Measurements from ENCODE around the gene NELFA.
"Not testable (repeated sequence)": the region's sequence is repeated elsewhere in the genome, so short reads cannot be mapped to it uniquely, and the experiment has no call there.

NELFA gene

DNA sequence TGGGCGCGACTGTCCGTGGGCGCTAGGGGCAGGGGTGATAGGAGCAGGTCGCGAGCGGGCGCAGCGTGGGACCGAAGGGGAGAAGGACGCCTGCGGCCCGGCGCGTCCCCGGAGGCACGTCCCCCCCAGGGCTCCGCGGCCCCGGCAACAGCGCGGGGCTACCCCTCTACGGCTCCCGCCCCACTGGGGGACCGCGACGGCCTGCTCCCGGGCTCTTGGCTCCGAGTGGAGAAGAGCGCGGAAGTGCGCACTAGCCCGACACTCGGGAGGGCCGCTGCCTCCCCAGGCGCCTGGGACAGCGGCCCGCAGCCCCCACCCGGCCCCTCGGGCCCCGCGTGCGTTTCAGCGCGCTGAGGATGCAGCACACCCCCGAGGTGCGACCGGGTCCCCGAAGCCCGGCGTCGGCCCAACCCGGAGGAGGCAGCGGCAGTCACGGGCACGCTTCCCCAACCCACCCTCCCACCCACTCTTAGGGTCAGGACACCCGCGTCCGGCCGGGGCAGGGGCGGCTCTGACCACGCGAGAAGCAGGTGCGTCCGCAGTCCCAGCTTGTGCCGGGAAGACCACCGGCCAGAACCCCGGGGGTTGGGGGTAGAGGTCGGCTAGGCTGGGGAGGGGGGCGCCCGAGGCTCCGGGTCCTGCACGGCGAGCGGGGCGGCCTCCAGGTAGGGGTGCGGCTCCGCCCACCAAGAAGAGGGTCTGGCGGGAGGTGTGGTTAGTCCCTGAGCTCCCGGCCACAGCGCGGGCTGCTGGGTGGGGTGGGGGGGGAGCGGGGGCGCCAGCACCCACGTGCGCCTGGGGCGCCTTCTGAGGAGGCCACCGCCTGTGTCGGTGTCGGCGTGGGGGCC, 31.8 kb upstream of the NELFA start:
- DNase-seq, result peak; percentile 12

- no peak for DNase-seq
Observed at GRCh38 chr4:2036866-2037265, 28.1 kb upstream of the NELFA start.

DNA sequence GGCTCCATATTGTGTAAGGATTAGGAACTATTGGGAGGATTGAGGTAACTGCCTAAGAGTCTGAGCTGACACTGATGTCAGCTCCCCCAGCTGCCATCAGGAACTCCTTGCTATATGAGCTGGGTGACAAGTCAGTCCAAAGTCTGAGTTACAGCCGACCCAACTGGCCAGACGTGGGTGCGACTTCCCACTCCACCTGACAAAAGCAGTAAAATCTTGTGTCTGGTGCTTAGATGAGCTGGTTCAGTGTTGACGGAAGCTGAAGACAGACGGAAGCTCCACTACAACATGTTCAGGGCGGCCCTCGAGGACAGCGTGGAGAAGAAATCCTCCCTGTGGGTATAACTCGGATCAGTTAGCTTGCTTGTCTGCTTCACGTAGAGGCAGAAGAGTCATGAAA, 27.6 kb upstream of the NELFA start:
- DNase-seq, result no peak

- DNase-seq, result not testable (repeated sequence)
Observed at GRCh38 chr4:2031161-2031560, 22.4 kb upstream of the NELFA start.

- DNase-seq, result not testable (repeated sequence)
Observed at GRCh38 chr4:2027120-2027519, 18.3 kb upstream of the NELFA start.

DNA sequence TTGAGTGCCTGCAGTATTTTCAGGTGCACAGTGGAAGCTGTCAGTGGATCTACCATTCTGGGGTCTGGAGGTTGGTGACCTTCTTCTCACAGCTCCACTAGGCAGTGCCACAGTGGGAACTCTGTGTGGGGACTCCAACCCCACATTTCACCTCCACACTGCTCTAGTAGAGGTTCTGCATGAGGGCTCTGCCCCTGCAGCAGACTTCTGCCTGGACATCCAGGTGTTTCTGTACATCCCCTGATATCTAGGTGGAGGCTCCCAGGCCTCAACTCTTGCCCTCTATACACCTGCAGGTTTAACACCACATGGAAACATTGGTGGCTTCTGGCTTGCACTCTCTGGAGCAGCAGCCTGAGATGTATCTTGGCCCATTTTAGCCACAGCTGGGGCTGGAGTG, 17.0 kb upstream of the NELFA start:
- no peak for DNase-seq

DNA sequence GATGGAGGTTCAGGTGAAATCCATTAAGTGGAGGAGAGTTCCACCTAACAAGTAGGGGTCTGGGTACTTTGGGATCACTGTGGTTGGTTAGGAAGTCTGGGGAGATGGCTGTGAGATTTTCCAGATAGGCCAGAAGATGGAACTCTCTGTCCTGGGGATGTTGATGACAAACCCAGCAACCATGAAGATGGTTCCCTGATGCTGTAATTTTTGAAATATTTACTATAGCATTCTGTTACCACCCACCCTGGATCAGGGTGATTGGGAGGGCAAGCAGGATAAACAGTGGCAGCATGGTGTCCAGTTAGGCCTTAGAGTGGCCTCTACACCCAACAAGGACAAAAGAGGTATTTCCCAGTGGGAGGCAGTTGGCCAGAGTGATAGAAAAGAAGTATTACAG, 15.9 kb upstream of the NELFA start:
- no peak for DNase-seq

- DNase-seq, result not testable (repeated sequence)
Observed at GRCh38 chr4:2021358-2022018, 12.7 kb upstream of the NELFA start.

GRCh38 chr4:2015008-2015407, 6.2 kb upstream of the NELFA start:
- no peak for DNase-seq

DNA sequence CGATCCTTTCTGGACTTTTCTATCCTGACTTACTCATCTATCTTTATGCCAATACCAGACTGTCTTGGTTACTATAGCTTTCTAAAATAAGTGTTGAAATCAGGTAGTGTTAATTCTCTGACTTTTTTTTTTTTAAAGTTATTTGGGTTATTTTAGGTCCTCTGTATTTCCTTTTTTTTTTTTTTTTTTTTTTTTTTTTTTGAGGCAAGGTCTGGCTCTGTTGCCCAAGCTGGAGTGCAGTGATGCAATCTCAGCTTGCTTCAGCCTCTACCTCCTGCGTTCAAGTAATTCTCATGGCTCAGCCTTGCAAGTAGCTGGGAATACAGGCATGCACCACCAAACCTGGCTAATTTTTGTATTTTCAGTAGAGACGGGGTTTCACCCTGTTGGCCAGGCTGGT, 2.8 kb upstream of the NELFA start:
- DNase-seq, result no peak

- DNase-seq, result peak; percentile 59
Observed at GRCh38 chr4:2009651-2010233, 968 bp upstream of the NELFA start.

DNA sequence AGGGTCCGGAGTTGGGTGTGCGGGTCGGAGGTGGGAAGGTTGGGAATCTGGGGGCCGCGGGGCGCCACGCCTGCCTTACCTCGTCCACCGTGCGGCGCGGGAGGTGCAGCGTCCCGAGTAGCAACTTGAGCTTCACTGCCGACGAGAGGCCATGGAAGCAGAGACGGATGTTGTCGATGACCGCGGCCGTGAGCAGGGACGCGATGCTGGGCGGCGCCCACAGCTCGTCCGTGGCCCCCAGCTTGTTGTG, 178 bp downstream of the NELFA start:
- no peak for DNase-seq

GRCh38 chr4:2007804-2008670, 737 bp downstream of the NELFA start:
- DNase-seq, result no peak

GRCh38 chr4:2006956-2007653, 1.7 kb downstream of the NELFA start:
- no peak for DNase-seq

DNA sequence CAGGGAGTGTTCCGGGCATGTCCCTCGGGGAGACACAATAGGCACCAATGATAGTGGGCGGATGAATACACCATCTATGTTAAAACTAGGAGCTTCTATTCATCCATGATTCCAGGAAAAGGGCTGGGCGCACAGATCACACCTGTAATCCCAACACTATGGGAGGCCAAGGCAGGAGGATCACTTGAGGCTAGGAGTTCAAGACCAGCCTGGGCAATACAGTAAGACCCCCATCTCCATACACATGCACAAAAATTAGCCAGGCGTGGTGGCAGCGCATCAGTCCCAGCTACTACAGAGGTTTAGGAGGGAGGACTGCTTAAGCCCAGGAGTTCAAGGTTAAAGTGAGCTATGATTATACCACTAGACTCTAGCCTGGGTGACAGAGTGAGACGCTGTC, 2.4 kb downstream of the NELFA start:
- no peak for DNase-seq

- not testable (repeated sequence) for DNase-seq
Observed at GRCh38 chr4:2003361-2003760, 5.4 kb downstream of the NELFA start.

DNA sequence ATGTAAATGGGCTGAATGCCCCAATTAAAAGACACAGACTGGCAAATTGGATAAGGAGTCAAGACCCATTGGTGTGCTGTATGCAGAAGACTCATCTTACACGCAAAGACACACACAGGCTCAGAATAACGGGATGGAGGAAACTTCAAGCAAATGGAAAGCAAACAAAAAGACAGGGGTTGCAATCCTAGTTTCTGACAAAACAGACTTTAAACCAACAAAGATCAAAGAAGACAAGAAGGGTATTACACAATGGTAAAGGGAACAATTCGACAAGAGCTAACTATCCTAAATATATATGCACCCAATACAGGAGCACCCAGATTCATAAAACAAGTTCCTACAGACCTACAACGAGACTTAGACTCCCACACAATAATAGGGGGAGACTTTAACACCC, 9.5 kb downstream of the NELFA start:
- DNase-seq, result not testable (repeated sequence)

GRCh38 chr4:1998296-1998695, 10.5 kb downstream of the NELFA start:
- DNase-seq, result no peak

GRCh38 chr4:1997712-1998111, 11.1 kb downstream of the NELFA start:
- DNase-seq, result no peak

DNA sequence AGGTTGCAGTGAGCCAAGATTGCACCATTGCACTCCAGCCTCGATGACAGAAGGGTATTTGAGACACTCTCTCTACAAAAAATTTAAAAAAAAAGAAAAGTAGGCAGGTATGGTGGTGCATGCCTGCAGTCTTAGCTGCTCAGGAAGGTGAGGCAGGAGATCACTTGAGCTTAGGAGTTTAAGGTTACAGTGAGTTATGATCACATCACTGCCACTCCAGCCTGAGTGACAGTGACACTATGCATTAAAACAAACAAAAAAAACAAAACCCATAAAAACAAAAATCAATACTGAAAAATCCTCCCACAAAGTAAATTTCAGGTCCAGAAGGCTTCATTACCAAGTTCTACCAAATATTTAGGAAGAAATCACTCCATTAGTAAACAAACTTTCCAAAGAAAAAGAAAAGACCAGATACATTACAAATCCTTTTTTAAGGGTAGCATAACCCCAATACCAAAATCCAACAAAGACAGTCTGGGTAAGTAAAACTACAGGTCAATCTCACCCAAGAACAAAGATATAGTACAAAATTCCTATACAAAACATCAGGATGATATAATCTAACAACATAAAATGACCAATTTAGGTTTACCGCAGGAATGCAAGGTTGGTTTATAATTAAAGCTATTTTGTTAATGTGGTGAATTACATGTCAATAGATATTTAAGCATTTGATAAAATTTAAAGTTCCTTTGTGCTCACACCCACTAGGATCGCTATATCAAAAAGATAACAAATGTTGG, 11.7 kb downstream of the NELFA start:
- DNase-seq, result no peak

GRCh38 chr4:1994938-1995337, 13.8 kb downstream of the NELFA start:
- no peak for DNase-seq
